ENCODE measurements around the gene ZNF148. TPM values are rescaled to one million over a fixed set of nuclear protein-coding genes. Genes with fewer than 3 reads are reported as not detected.
"Not testable (repeated sequence)": the region's sequence is repeated elsewhere in the genome, so short reads cannot be mapped to it uniquely, and the experiment has no call there.

ZNF148 gene
- polyA plus RNA-seq, 4 donors = 39.7 to 49.4 (median 43.2) TPM

DNA sequence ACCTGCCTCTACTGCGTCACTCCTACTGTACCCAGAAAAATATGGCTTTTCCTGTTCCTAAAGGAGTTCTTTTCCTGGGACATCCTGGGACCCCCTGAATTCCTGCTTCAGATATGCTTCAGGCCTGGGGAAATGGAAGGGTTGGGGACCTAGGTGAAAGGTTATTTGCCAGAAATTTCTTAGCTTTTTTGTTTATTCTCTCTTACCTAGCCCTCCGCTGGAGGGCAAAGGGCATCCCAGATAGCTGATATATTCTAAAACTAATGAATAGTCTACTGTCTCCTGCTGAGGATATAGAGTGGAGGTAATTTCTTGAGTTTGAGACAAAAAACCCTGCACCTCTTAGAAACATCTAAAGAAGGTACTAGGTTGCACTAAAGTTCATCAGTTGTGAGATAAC, 3.6 kb upstream of the ZNF148 start:
- DNase-seq (ENCODE audit: low read depth in 4 of 4, low spot score in 2 of 4) = no peak

GRCh38 chr3:125375950-125376679, 990 bp upstream of the ZNF148 start:
- no peak for DNase-seq (ENCODE audit: low read depth in 4 of 4, low spot score in 2 of 4)

GRCh38 chr3:125374501-125374995, 577 bp downstream of the ZNF148 start:
- peak in 3 of 4 donors; percentile 47 to 64 (median 48) for DNase-seq (ENCODE audit: low read depth in 4 of 4, low spot score in 2 of 4)

GRCh38 chr3:125367403-125368230, 7.5 kb downstream of the ZNF148 start:
- no peak for DNase-seq (ENCODE audit: low read depth in 4 of 4, low spot score in 2 of 4)

DNA sequence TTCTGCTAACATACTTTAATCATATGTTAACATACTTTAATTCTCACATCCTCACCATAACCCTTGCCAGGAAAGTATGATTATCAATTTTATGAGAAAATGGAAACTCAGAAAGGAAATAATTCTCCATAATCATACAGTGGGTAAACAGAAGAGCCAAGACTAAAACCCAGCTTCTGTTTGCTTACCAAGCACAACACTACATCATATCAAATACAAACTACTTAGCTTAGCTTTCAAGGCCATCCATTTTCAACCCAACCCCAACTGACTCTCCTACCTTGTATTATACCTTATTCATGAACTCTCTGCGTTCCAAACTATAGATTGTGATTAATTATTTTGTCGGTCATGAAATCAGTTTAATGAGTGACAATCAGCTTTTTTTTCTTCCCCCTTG, 9.0 kb downstream of the ZNF148 start:
- DNase-seq (ENCODE audit: low read depth in 4 of 4, low spot score in 2 of 4) = no peak

DNA sequence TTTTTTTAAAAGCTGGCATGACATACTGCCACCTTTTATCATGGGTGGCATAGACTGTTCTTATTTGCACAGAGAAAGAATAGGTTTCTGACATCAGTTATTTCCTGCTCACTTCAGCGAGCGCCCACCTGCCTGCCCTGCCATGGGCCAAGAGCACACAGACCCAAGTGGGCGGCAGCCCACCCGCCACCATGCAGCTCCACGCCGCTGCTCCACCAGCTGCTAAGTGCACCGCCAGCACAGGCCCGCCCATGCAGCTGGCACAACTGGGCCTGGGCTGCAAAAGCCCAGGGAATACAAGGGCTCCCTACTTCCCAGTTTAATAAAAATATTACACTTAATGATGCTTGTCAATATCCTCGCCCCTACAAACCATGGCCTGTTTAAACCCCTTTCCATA, 15.4 kb downstream of the ZNF148 start:
- DNase-seq (ENCODE audit: low read depth in 4 of 4, low spot score in 2 of 4) = no peak

GRCh38 chr3:125358923-125359322, 16.2 kb downstream of the ZNF148 start:
- no peak for DNase-seq (ENCODE audit: low read depth in 4 of 4, low spot score in 2 of 4)

GRCh38 chr3:125357837-125358236, 17.3 kb downstream of the ZNF148 start:
- no peak for DNase-seq (ENCODE audit: low read depth in 4 of 4, low spot score in 2 of 4)

DNA sequence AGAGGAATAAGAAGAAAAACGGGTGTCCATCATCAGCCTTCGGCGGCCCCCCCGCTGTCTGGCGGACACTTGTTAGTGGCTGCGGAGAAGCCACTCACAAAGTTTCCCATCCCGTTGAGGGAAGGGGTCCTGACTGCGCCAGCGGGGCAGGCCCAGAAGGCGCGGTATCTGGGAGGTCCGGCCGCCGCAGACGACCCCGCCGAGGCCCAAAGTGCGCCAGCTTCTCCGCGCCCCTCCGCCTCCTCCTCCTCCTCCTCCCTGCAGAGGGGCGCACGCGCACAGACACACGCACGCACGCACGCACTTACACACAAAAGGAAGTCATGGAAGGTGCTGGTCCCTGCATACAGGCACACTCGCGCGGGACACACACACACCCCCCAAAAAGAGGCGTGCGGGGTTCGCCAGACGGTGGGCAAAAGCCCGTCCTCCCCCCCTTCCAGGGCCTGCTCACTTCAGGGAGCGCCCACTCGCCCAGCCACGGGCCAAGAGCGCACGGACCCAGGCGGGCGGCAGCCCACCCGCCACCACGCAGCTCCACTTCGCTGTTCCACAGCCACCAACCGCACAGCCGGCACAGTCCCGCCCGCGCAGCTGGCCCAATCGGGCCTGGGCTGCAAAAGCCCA, 18.0 kb downstream of the ZNF148 start:
- DNase-seq (ENCODE audit: low read depth in 4 of 4, low spot score in 2 of 4) = peak in 2 of 4 donors; percentile 26 to 50

- peak in 1 of 4 donors; percentile 29 for DNase-seq (ENCODE audit: low read depth in 4 of 4, low spot score in 2 of 4)
These were observed 18.7 kb downstream of the ZNF148 start for GRCh38 chr3:125356140-125357026.

DNA sequence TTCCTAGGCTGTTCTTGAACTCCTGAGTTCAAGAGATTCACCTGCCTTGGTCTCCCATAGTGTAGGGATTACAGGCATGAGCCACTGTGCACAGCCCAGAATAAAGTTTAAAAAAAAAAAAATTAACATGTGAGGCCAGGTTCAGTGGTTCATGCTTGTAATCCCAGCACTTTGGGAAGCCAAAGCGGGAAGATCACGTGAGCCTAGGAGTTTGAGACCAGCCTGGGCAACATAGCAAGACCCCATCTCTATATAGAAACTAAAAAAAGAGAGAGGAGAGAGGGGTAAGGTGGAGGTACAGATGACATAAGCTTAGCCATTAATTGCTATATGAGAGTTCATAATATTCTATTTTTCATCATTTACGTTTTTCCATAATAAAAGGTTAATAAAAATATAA, 21.5 kb downstream of the ZNF148 start:
- DNase-seq (ENCODE audit: low read depth in 4 of 4, low spot score in 2 of 4) = no peak

GRCh38 chr3:125353128-125353527, 22.0 kb downstream of the ZNF148 start:
- no peak for DNase-seq (ENCODE audit: low read depth in 4 of 4, low spot score in 2 of 4)

DNA sequence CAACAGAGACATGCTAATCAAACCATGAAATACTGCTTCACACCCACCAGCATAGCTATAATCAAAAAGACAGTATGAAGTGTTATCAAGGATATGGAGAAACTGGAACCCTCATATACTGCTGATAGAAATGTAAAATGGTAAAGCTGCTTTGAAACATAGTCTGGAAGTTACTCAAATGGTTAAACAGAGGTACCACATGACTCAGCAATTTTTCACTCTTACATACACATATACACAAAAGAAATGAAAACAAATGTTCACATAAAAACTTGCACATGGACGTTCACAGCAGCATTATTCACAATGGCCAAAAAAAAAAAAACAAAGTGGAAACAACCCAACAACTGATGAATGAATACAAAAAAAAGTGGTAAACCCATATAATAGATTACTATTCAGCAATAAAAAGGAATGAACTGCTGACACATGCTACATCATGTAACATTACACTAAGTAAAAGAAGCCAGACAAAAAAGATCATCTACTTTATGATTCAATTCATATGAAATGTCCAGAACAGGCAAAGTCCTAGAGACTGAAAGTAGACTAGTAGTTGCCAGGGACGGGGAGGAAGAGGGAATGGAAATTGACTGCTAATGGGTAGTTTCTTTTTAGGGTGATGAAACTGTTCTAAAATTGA, 23.2 kb downstream of the ZNF148 start:
- no peak for DNase-seq (ENCODE audit: low read depth in 4 of 4, low spot score in 2 of 4)

DNA sequence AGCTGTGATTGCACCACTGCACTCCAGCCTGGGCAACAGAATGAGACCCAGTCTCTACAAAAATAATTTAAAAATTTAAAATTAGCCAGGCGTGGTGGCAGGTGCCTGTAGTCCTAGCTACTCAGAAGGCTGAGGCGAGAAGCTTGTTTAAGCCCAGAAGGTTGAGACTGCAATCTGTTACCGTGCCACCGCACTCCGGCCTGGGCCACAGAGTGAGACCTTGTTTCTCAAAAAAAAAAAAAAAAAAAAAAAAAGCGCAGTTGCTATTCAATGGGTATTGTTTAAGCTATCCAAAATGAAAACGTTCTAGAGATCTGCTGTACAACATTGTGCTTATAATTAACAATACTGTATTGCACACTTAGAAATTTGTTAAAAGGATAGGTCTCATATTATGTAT, 24.0 kb downstream of the ZNF148 start:
- DNase-seq (ENCODE audit: low read depth in 4 of 4, low spot score in 2 of 4) = no peak

GRCh38 chr3:125350597-125350996, 24.5 kb downstream of the ZNF148 start:
- no peak for DNase-seq (ENCODE audit: low read depth in 4 of 4, low spot score in 2 of 4)

DNA sequence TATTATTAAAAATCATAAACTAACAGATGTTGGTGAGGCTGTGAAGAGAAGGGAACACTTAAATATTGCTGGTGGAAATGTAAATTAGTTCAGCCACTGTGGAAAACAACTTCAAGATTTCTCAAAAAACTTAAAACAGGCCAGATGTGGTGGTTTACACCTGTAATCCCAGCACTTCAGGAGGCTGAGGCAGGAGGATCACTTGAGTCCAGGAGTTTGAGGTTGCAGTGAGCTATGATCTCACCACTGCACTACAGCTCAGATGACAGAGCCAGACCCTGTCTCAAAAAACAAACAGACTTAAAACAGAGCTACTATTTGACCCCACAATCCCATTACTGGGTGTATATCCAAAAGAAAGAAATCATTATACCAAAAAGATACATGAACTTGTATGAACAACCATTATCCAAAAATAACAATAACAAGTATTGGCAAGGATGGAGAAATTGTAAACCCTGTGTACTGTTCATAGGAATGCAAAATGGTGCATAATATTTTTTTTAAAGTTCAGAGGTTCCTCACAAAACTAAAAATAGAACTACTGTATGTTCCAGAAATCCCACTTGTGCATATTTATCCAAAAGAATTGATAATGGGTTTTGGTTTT, 25.5 kb downstream of the ZNF148 start:
- no peak for DNase-seq (ENCODE audit: low read depth in 4 of 4, low spot score in 2 of 4)

DNA sequence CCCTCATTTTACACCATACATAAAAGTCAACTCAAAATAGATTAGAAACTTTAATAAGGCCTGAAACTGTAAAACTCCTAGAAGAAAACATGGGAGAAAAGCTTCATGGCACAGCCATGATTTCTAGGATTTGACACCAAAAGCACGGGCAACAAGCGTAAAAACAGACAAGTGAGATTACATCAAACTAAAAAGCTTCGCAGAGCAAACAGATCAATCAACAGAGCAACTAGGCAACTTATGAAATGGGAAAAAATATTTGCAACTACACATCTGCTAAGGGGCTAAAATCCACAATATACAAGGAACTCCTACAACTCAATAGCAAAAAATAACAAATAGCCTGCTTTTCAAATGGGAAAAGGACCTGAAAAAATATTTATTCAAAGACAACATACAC, 26.1 kb downstream of the ZNF148 start:
- no peak for DNase-seq (ENCODE audit: low read depth in 4 of 4, low spot score in 2 of 4)

DNA sequence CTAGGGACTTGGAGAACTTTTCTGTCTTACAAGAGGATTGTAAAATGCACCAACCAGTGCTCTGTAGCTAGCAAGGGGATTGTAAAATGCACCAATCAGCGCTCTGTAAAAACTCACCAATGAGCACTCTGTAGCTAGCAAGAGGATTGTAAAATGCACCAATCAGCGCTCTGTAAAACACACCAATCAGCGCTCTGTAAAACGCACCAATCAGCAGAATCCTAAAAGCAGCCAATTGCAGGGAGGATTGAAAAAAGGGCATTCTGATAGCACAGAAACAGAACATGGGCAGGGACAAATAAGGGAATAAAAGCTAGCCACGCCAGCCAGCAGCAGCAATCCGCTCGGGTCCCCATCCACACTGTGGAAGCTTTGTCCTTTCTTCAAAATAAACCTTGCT, 31.8 kb downstream of the ZNF148 start:
- DNase-seq (ENCODE audit: low read depth in 4 of 4, low spot score in 2 of 4) = not testable (repeated sequence)

- DNase-seq (ENCODE audit: low read depth in 4 of 4, low spot score in 2 of 4) = no peak
These were observed 35.0 kb downstream of the ZNF148 start for GRCh38 chr3:125340121-125340520.
